ENCODE measurements around the gene SDHAF2.
"Not testable (repeated sequence)": the region's sequence is repeated elsewhere in the genome, so short reads cannot be mapped to it uniquely, and the experiment has no call there.

Gene SDHAF2

GRCh38 chr11:61406991-61407728, 22.8 kb upstream of the SDHAF2 start:
- Histone ChIP-seq H3K4me3 (ENCODE audit: low read length) (no peak overlapping the region), H3K36me3 (ENCODE audit: control insufficient read depth, insufficient read depth, low read length) (peaks cover 48% of the 10 kb centered on the region), H3K9ac (ENCODE audit: low read length) (no peak overlapping the region), H3K27ac (ENCODE audit: low read depth, low read length) (no peak overlapping the region), H3K27me3 (ENCODE audit: control insufficient read depth, insufficient read depth, low read length) (no peaks in the 10 kb centered on the region), H3K4me1 (ENCODE audit: control insufficient read depth, insufficient read depth, low read length) (no peaks in the 10 kb centered on the region)

DNA sequence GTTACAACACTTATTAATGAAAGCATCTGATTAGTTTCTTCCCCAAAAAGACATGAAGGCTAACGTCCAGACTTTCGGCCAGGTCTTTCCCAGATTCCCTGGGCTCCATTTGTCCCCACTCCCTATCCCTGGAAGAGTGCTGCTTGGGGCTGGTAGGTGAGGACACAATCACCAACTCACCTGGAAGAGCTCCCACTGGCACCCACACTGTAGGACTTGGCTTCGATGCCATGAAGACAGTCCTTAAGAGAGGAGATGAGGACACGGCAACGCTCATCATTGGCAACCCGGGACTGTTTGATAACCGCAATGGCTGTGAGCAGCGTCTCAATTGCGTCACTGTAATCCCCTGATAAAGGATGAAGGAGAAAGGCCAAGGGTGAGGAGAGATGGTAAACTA, 18.3 kb upstream of the SDHAF2 start:
- Histone ChIP-seq H3K4me3 (ENCODE audit: low read length) (no peak overlapping the region), H3K27me3 (ENCODE audit: control insufficient read depth, insufficient read depth, low read length) (no peaks in the 10 kb centered on the region), H3K36me3 (ENCODE audit: control insufficient read depth, insufficient read depth, low read length) (peaks cover 54% of the 10 kb centered on the region), H3K9ac (ENCODE audit: low read length) (no peak overlapping the region), H3K27ac (ENCODE audit: low read depth, low read length) (no peak overlapping the region), H3K4me1 (ENCODE audit: control insufficient read depth, insufficient read depth, low read length) (no peaks in the 10 kb centered on the region)

GRCh38 chr11:61413496-61413895, 16.4 kb upstream of the SDHAF2 start:
- Histone ChIP-seq H3K27ac (ENCODE audit: low read depth, low read length) (no peak overlapping the region), H3K27me3 (ENCODE audit: control insufficient read depth, insufficient read depth, low read length) (no peaks in the 10 kb centered on the region), H3K36me3 (ENCODE audit: control insufficient read depth, insufficient read depth, low read length) (peaks cover 58% of the 10 kb centered on the region), H3K4me3 (ENCODE audit: low read length) (no peak overlapping the region), H3K9ac (ENCODE audit: low read length) (no peak overlapping the region), H3K4me1 (ENCODE audit: control insufficient read depth, insufficient read depth, low read length) (no peaks in the 10 kb centered on the region)

- Histone ChIP-seq H3K9ac (ENCODE audit: low read length) (no peak overlapping the region), H3K4me1 (ENCODE audit: control insufficient read depth, insufficient read depth, low read length) (no peaks in the 10 kb centered on the region), H3K27ac (ENCODE audit: low read depth, low read length) (no peak overlapping the region), H3K27me3 (ENCODE audit: control insufficient read depth, insufficient read depth, low read length) (no peaks in the 10 kb centered on the region), H3K4me3 (ENCODE audit: low read length) (no peak overlapping the region), H3K36me3 (ENCODE audit: control insufficient read depth, insufficient read depth, low read length) (peaks cover 63% of the 10 kb centered on the region)
Measured at GRCh38 chr11:61414547-61414946, 15.4 kb upstream of the SDHAF2 start.

- Histone ChIP-seq H3K36me3 (ENCODE audit: control insufficient read depth, insufficient read depth, low read length) (peaks cover 65% of the 10 kb centered on the region), H3K27me3 (ENCODE audit: control insufficient read depth, insufficient read depth, low read length) (no peaks in the 10 kb centered on the region), H3K4me1 (ENCODE audit: control insufficient read depth, insufficient read depth, low read length) (no peaks in the 10 kb centered on the region), H3K27ac (ENCODE audit: low read depth, low read length) (no peak overlapping the region), H3K9ac (ENCODE audit: low read length) (no peak overlapping the region), H3K4me3 (ENCODE audit: low read length) (no peak overlapping the region)
Measured at GRCh38 chr11:61415381-61415780, 14.5 kb upstream of the SDHAF2 start.

- no peaks in the 10 kb centered on the region for H3K27me3 ChIP-seq (ENCODE audit: control insufficient read depth, insufficient read depth, low read length)
- H3K27ac ChIP-seq (ENCODE audit: low read depth, low read length): no peak overlapping the region
- H3K9ac ChIP-seq (ENCODE audit: low read length): no peak overlapping the region
- H3K4me3 ChIP-seq (ENCODE audit: low read length): no peak overlapping the region
- H3K4me1 ChIP-seq (ENCODE audit: control insufficient read depth, insufficient read depth, low read length): no peaks in the 10 kb centered on the region
- peaks cover 62% of the 10 kb centered on the region for H3K36me3 ChIP-seq (ENCODE audit: control insufficient read depth, insufficient read depth, low read length)
Measured at GRCh38 chr11:61416941-61417340, 13.0 kb upstream of the SDHAF2 start.

DNA sequence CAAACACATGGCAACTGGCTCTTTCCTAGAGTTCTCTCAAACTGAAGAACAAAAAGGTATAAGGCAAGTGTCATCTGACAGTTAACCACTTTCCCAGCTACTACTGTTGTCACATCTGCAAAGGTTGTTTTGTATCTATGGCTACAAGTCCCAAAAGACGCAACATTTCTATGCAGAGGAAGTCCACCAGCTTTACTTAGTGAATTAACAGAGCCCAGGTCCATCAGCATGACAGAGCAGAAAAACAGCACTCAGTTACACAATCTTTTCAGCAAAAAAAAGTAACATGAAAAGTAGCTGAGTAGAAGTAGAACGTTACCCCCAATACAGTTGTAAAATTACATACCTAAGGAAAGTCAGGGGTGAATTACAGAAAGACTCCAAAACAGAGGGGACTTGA, 12.3 kb upstream of the SDHAF2 start:
- Histone ChIP-seq H3K27me3 (ENCODE audit: control insufficient read depth, insufficient read depth, low read length) (no peaks in the 10 kb centered on the region), H3K36me3 (ENCODE audit: control insufficient read depth, insufficient read depth, low read length) (peaks cover 62% of the 10 kb centered on the region), H3K4me1 (ENCODE audit: control insufficient read depth, insufficient read depth, low read length) (no peaks in the 10 kb centered on the region), H3K9ac (ENCODE audit: low read length) (no peak overlapping the region), H3K27ac (ENCODE audit: low read depth, low read length) (no peak overlapping the region), H3K4me3 (ENCODE audit: low read length) (no peak overlapping the region)

DNA sequence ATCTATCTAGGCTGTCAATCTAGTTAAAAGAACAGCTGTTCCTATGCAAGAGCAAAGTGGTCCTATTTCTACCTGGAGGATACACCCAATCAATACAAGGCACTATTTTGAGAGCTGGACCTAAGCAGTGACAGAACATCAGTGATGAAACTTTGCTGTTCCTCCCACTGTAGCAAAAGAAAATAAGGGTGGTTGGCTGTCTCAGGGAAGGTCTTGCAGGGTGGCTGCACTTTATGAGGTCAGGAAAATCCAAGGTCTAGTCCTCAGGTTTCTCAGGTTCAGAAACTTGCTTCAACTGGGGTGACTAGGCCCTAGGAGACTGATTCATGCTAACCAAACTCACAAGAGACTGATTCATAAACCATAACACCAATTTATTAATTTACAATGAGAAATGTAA, 11.8 kb upstream of the SDHAF2 start:
- no peak overlapping the region for H3K4me3 ChIP-seq (ENCODE audit: low read length)
- no peaks in the 10 kb centered on the region for H3K4me1 ChIP-seq (ENCODE audit: control insufficient read depth, insufficient read depth, low read length)
- peaks cover 60% of the 10 kb centered on the region for H3K36me3 ChIP-seq (ENCODE audit: control insufficient read depth, insufficient read depth, low read length)
- H3K27ac ChIP-seq (ENCODE audit: low read depth, low read length): no peak overlapping the region
- no peaks in the 10 kb centered on the region for H3K27me3 ChIP-seq (ENCODE audit: control insufficient read depth, insufficient read depth, low read length)
- H3K9ac ChIP-seq (ENCODE audit: low read length): no peak overlapping the region

GRCh38 chr11:61422226-61422625, 7.7 kb upstream of the SDHAF2 start:
- Histone ChIP-seq H3K4me1 (ENCODE audit: control insufficient read depth, insufficient read depth, low read length) (no peaks in the 10 kb centered on the region), H3K9ac (ENCODE audit: low read length) (no peak overlapping the region), H3K36me3 (ENCODE audit: control insufficient read depth, insufficient read depth, low read length) (peaks cover 41% of the 10 kb centered on the region), H3K27ac (ENCODE audit: low read depth, low read length) (no peak overlapping the region), H3K27me3 (ENCODE audit: control insufficient read depth, insufficient read depth, low read length) (no peaks in the 10 kb centered on the region), H3K4me3 (ENCODE audit: low read length) (no peak overlapping the region)

- H3K27ac ChIP-seq (ENCODE audit: low read depth, low read length): no peak overlapping the region
- H3K9ac ChIP-seq (ENCODE audit: low read length): no peak overlapping the region
- H3K4me3 ChIP-seq (ENCODE audit: low read length): no peak overlapping the region
- H3K27me3 ChIP-seq (ENCODE audit: control insufficient read depth, insufficient read depth, low read length): no peaks in the 10 kb centered on the region
- H3K36me3 ChIP-seq (ENCODE audit: control insufficient read depth, insufficient read depth, low read length): peaks cover 20% of the 10 kb centered on the region
- H3K4me1 ChIP-seq (ENCODE audit: control insufficient read depth, insufficient read depth, low read length): peaks cover 10% of the 10 kb centered on the region
Measured at GRCh38 chr11:61425367-61426131, 4.4 kb upstream of the SDHAF2 start.

GRCh38 chr11:61429346-61429690, 606 bp upstream of the SDHAF2 start:
- H3K36me3 ChIP-seq (ENCODE audit: control insufficient read depth, insufficient read depth, low read length): peaks cover 9% of the 10 kb centered on the region

GRCh38 chr11:61430839-61431238, 915 bp downstream of the SDHAF2 start:
- H3K9ac ChIP-seq (ENCODE audit: low read length); H3K27me3 ChIP-seq (ENCODE audit: control insufficient read depth, insufficient read depth, low read length); H3K36me3 ChIP-seq (ENCODE audit: control insufficient read depth, insufficient read depth, low read length): not testable (repeated sequence)
- Histone ChIP-seq H3K27ac (ENCODE audit: low read depth, low read length) (peak overlapping the region; percentile 97), H3K4me3 (ENCODE audit: low read length) (peak overlapping the region; percentile 100), H3K4me1 (ENCODE audit: control insufficient read depth, insufficient read depth, low read length) (peaks cover 15% of the 10 kb centered on the region)

More at GRCh38 chr11:61429346-61429690, 606 bp upstream of the SDHAF2 start:
- Histone ChIP-seq H3K4me3 (ENCODE audit: low read length) (peak overlapping the region; percentile 93), H3K27ac (ENCODE audit: low read depth, low read length) (peak overlapping the region; percentile 97), H3K9ac (ENCODE audit: low read length) (peak overlapping the region; percentile 95), H3K27me3 (ENCODE audit: control insufficient read depth, insufficient read depth, low read length) (no peaks in the 10 kb centered on the region), H3K4me1 (ENCODE audit: control insufficient read depth, insufficient read depth, low read length) (peaks cover 13% of the 10 kb centered on the region)

GRCh38 chr11:61437496-61437895, 7.6 kb downstream of the SDHAF2 start:
- Histone ChIP-seq H3K4me1 (ENCODE audit: control insufficient read depth, insufficient read depth, low read length) (peaks cover 2% of the 10 kb centered on the region), H3K27me3 (ENCODE audit: control insufficient read depth, insufficient read depth, low read length) (no peaks in the 10 kb centered on the region), H3K36me3 (ENCODE audit: control insufficient read depth, insufficient read depth, low read length) (peaks cover 17% of the 10 kb centered on the region), H3K9ac (ENCODE audit: low read length) (no peak overlapping the region), H3K27ac (ENCODE audit: low read depth, low read length) (no peak overlapping the region), H3K4me3 (ENCODE audit: low read length) (no peak overlapping the region)
